T-helper 1 cell treated with Interleukin-12 subunit alpha and Interleukin-12 subunit beta and Interleukin-4 antibody, amounts not matched to agents 30 μg/mL and 1 μg/mL, for 36 hours (primary cell): ENCODE results near the gene IFIT1B.
"Not testable (repeated sequence)": the region's sequence is repeated elsewhere in the genome, so short reads cannot be mapped to it uniquely, and the experiment has no call there.

Source experiments
- H3K27ac Mint-ChIP-seq: one replicate; pipeline ENCODE4 v1.8.0; 2021; ENCODE audit warnings: mild to moderate bottlenecking, mixed read lengths
- H3K27me3 Mint-ChIP-seq: one replicate; pipeline ENCODE4 v1.8.0; 2021; ENCODE audit warnings: low read depth, mixed read lengths
- H3K36me3 Mint-ChIP-seq: one replicate; pipeline ENCODE4 v1.8.0; 2021; ENCODE audit warnings: low read depth, mixed read lengths
- H3K4me1 Mint-ChIP-seq: one replicate; pipeline ENCODE4 v1.8.0; 2021; ENCODE audit warnings: low read depth, mixed read lengths
- H3K4me3 Mint-ChIP-seq: one replicate; pipeline ENCODE4 v1.8.0; 2021; ENCODE audit warnings: mild to moderate bottlenecking, moderate library complexity, mixed read lengths
- H3K9me3 Mint-ChIP-seq: one replicate; pipeline ENCODE4 v1.8.0; 2021; ENCODE audit warnings: mixed read lengths

Gene IFIT1B

DNA sequence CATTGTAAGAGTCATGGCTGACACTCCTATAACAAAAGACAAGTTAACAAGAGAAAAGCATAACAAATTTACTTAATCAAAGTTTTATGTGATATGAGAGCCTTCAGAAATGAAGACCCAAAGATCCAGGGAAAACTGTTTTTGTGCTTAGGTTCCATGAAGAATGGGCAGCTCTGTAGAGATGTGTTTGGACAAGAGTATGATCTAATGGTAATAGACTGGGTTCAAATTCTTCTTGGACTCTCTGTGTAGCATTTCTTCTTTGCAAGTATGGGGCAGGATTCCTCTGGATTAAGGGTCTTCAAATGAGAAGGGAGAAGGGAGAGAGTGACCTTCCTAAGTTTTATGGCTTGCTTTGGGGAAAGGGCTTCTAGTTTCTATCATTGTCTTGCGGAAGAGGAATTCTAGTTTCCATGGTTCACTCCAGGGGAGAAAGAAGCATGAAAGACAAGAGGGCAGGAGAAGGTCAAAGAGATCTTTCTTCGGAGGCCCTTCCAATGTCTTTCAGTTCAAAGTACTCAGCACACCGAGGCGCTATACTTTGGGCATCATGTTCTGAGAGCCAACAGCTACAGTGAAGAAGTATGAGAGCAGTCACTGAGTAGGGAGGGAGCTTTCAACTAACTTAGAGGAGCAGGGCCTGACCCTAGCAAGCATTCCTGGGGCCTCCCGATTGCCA lies 34.6 kb upstream of the IFIT1B start:
- H3K4me1 Mint-ChIP-seq: no peaks in the 10 kb centered on the region
- H3K27ac Mint-ChIP-seq: no peak overlapping the region
- peaks cover 24% of the 10 kb centered on the region for H3K36me3 Mint-ChIP-seq
- no peaks in the 10 kb centered on the region for H3K9me3 Mint-ChIP-seq
- H3K4me3 Mint-ChIP-seq: no peak overlapping the region
- H3K27me3 Mint-ChIP-seq: peaks cover 83% of the 10 kb centered on the region

DNA sequence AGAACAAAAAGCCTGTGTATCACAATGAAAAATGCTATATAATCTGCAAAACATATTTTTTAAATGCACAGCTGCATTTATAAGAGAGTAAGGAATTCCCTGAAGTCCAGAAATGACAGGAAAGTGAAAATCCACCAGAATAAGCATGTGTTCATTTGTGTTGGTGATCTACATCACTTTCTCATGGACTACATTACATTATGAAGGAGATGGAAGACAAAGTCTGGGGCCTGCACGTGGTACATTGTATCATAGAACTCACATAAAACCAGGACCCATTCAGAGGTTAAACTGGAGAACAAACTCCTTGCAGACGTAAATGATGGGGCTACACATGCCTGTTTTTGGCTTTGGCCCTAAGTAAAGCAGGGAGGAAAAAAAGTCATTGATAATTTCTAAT lies 33.7 kb upstream of the IFIT1B start:
- H3K9me3 Mint-ChIP-seq: no peaks in the 10 kb centered on the region
- peaks cover 15% of the 10 kb centered on the region for H3K36me3 Mint-ChIP-seq
- no peaks in the 10 kb centered on the region for H3K4me1 Mint-ChIP-seq
- peaks cover 85% of the 10 kb centered on the region for H3K27me3 Mint-ChIP-seq
- no peak overlapping the region for H3K27ac Mint-ChIP-seq
- no peak overlapping the region for H3K4me3 Mint-ChIP-seq

DNA sequence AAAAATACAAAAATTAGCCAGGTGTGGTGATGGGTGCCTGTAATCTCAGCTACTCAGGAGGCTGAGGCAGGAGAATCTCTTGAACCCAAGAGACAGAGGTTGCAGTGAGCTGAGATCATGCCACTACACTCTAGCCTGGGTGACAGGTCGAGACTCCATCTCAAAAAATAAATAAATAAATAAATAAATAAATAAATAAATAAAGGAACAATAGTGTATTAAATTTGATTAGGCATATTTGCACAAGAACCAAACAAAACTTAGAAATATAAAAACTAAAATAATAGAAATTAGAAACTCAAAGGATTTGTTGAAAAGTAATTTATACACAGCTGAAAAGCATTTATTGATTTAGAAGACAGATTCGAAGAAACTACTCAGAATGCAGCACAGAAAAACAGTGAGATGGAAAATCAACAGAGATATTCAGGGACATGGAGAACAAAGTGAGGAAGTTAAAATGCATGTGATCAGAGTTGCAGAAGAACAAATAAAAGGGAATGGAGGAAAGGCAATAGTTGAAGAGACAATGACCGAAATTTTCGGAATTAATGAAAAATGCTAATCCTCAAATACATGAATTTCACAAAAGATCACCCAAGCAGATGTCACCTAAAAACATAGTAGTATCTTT lies 32.4 kb upstream of the IFIT1B start:
- Mint-ChIP-seq H3K9me3 (no peaks in the 10 kb centered on the region), H3K4me3 (no peak overlapping the region), H3K27me3 (peaks cover 86% of the 10 kb centered on the region), H3K4me1 (peaks cover under 1% of the 10 kb centered on the region), H3K27ac (no peak overlapping the region), H3K36me3 (peaks cover 4% of the 10 kb centered on the region)

DNA sequence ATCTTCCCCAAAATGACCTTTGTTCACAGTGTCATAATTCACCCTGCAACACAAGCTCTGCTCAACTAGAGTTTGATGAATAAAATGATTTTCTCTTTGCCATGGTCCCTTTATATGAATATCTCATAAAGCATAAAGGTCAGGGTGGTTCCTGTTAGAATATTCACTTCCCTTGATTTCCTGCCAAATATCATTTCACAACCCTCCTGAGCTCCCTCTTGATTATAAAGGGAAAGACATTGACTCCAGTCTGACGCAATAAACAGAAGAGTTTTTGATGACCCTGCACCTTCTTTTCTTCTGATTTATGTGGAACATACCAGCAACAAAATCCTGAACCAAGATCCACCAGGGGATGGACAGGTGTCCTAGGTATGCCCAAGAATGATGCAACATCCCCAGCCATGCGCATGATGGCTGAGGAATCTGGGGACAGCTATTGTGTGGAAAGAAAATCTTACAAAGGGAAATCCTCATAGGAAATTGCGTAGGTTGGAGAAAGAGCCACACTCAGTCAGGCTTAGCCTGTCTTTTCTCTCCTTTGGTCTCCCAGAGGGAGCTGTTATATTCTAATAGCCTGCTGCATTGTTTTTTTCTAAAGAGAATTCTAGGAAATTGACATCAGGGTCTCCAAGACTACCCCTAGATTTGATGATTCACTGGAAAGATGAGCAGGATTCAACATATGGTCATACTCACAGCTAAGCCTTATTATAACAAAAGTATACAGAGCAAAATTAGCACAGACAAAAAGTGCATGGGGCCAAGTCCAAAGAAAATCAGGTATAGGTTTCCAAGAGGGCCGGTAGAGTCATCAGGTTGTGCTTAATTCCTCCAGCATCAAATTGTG lies 31.2 kb upstream of the IFIT1B start:
- Mint-ChIP-seq H3K27me3 (peaks cover 83% of the 10 kb centered on the region), H3K36me3 (peaks cover 4% of the 10 kb centered on the region), H3K4me3 (no peak overlapping the region), H3K4me1 (peaks cover 10% of the 10 kb centered on the region), H3K9me3 (no peaks in the 10 kb centered on the region), H3K27ac (no peak overlapping the region)

DNA sequence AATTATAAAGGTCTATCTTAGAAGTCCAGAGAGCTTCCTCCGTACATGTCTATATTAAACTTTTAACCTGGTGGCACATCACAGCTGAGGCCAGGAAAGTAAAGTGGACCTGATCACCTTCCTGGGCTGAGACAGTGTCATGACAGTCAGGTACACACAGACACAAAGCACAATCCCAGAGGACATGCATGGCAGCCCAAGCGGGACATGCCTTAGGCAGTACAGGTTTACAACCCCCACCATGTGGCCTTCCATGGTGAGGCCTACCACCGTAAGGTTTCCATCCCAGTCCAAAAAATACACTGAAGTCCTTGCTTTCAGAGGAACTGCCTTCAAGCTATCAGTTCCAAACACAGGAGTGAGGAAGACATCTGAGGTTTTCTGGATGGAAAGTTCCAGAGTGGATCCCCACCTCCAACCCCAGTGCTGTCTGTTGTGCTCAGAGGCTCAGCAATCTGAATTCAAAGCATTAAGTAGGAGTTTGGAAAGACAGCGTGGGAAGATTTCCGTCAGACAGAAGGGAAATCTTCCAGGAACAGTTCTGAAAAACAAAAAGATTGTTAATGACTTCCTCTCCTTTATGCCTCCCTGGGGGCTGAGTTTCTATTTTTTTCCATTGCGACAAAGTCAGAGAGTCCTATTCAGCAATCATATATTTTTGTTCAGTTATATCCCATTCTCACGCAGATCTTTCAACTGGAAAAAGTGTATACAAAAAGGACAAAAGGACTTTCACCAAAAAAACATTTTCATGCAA lies 30.0 kb upstream of the IFIT1B start:
- Mint-ChIP-seq H3K36me3 (peaks cover 2% of the 10 kb centered on the region), H3K27ac (no peak overlapping the region), H3K9me3 (no peaks in the 10 kb centered on the region), H3K4me3 (no peak overlapping the region), H3K4me1 (peaks cover 14% of the 10 kb centered on the region), H3K27me3 (peaks cover 81% of the 10 kb centered on the region)

DNA sequence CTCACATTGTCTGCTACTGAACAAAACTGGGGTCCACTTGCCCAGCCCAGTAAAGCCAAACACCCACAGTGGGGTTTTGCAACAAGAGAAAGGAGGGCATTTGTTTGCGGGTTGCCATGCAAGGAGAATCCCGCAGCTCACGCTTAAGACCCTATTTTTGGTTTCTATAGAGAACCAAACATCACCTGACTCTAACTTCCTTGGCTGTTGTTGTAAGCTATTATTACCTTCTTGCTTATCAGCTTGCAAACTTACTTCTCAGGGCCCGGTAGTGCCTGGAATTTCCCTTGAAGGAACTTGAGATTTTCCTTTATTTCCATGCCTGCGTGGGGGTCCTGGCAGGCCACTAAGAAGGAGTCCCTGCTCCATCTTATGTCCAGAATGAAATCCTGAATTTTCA lies 29.4 kb upstream of the IFIT1B start:
- Mint-ChIP-seq H3K36me3 (peaks cover 1% of the 10 kb centered on the region), H3K27ac (no peak overlapping the region), H3K27me3 (peaks cover 80% of the 10 kb centered on the region), H3K9me3 (no peaks in the 10 kb centered on the region), H3K4me3 (no peak overlapping the region), H3K4me1 (peaks cover 14% of the 10 kb centered on the region)

DNA sequence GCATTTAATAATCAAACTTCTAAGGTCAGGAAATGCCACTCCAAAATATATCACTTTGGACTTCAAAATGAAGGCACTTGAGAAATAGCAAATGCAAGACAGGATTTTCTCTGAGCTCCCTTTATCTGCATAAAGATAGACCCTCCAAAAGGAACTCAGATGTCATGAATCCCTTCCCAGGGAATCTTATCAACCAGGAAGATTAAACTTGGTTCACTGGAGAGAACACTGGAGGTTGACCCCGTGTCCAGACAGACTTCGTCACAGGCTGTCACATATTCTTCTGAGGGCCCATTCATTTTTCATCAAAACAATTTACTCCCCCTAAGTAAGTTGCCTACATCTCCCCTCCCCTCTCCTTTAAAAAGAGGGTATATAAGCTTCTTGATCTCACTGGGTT lies 28.9 kb upstream of the IFIT1B start:
- Mint-ChIP-seq H3K36me3 (no peaks in the 10 kb centered on the region), H3K4me1 (peaks cover 14% of the 10 kb centered on the region), H3K9me3 (no peaks in the 10 kb centered on the region), H3K4me3 (no peak overlapping the region), H3K27me3 (peaks cover 80% of the 10 kb centered on the region), H3K27ac (no peak overlapping the region)

DNA sequence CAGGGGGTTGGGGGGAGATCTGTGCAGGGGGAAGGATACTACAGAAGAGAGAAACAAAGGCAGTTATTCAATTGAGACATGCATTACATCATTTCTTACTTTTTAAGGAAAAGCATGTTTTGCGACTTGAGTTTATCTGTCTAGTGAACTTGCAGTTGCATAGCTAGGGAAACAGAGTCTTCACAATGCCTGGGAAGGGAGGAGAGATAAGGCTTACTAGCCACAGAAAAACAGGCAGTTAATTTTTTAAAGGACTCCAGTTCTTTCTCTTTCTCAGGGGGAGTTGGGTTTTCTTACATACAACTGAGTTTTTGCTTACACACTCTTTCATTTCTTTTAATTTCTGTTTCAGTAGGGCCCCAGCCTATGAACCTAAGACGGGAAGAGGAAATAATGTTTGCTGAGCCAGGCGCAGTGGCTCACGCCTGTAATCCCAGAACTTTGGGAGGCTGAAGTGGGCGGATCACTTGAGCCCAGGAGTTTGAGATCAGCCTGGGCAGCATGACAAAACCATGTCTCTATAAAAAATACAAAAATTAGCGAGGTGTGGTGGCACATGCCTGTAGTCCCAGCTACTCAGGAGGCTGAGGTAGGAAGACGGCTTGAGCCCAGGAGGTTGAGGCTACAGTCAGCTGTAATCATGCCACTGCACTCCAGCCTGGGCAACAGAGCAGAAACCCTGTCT lies 27.1 kb upstream of the IFIT1B start:
- not testable (repeated sequence) for H3K9me3 Mint-ChIP-seq, H3K4me3 Mint-ChIP-seq, H3K27ac Mint-ChIP-seq, H3K36me3 Mint-ChIP-seq
- Mint-ChIP-seq H3K27me3 (peaks cover 79% of the 10 kb centered on the region), H3K4me1 (peaks cover 14% of the 10 kb centered on the region)

DNA sequence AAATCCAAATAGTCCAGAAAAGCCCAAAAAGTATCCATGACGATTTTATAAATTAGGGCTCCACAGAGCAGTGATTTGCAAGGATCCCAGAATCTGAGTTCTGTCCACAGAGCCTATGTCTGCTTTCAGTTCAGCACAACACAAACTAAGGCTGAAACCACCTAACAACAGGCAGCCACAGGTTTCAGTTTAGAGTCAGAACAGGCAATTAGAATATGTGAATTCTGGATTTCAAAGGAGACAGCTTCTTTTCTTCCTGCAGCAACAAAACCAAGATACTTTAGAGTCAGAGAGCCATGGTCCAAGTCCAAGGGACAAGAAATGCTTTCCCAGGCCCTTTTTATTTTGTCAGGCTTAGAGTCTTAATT lies 26.5 kb upstream of the IFIT1B start:
- Mint-ChIP-seq H3K9me3 (no peaks in the 10 kb centered on the region), H3K4me1 (peaks cover 14% of the 10 kb centered on the region), H3K27ac (no peak overlapping the region), H3K4me3 (no peak overlapping the region), H3K27me3 (peaks cover 80% of the 10 kb centered on the region), H3K36me3 (no peaks in the 10 kb centered on the region)

DNA sequence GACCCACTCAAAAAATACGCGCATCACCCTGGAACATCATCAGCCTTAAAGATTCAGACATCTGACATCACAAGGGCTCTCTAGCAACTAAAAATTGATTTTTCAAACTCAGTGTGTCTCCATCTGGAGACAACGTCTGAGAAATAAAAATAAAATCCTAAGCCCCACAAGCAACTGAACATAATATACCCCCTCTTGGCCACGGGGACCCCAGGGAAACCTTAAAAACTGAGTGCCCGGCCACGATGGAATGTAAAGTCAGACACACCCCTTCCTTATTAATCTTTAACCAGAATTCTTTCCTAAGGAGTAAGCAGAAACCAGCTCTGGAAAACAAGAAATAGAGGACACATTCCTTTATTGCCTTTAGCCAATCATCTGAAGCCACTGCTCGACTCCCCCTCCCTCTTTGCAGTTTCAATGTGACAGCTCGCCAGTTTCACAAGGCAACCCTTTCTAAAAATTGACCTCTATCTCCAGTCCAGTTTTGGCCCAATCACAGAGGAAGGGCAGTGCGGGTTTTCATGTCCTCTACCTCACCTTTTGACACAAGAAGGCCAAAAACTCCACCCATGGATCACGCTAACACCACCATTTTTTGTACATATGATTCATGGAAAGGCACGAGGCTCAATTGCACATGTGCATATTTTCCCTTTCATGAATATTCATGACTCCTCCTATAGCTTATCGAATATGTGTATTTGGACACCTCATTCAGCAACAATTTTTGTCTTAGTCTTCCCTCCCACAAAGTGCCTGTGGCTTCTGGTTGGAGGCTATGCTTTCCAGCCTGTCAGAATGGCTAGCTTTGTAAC lies 25.9 kb upstream of the IFIT1B start:
- H3K9me3 Mint-ChIP-seq: no peaks in the 10 kb centered on the region
- no peak overlapping the region for H3K4me3 Mint-ChIP-seq
- no peak overlapping the region for H3K27ac Mint-ChIP-seq
- no peaks in the 10 kb centered on the region for H3K36me3 Mint-ChIP-seq
- H3K27me3 Mint-ChIP-seq: peaks cover 74% of the 10 kb centered on the region
- H3K4me1 Mint-ChIP-seq: peaks cover 14% of the 10 kb centered on the region

DNA sequence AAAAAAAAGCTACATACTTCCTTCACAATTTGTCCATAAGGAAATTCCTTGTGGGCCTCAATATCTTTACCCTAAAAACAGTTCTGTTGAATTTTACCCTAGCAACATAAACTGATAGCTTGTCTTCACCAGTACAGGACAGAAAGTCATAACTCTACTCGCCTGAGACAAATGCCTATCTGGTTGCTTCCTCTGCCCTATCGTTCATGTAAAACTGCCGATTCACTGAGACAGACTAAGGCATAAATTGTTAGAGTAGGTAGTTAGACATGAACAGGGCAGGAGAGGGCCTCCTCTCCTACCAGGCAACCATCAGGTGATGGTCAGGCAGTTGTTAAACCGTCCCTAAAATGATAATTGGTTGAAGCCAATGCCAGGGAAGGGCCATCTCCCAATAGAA lies 25.1 kb upstream of the IFIT1B start:
- H3K9me3 Mint-ChIP-seq: no peaks in the 10 kb centered on the region
- H3K27ac Mint-ChIP-seq: no peak overlapping the region
- H3K27me3 Mint-ChIP-seq: peaks cover 72% of the 10 kb centered on the region
- no peaks in the 10 kb centered on the region for H3K36me3 Mint-ChIP-seq
- no peak overlapping the region for H3K4me3 Mint-ChIP-seq
- peaks cover 14% of the 10 kb centered on the region for H3K4me1 Mint-ChIP-seq

DNA sequence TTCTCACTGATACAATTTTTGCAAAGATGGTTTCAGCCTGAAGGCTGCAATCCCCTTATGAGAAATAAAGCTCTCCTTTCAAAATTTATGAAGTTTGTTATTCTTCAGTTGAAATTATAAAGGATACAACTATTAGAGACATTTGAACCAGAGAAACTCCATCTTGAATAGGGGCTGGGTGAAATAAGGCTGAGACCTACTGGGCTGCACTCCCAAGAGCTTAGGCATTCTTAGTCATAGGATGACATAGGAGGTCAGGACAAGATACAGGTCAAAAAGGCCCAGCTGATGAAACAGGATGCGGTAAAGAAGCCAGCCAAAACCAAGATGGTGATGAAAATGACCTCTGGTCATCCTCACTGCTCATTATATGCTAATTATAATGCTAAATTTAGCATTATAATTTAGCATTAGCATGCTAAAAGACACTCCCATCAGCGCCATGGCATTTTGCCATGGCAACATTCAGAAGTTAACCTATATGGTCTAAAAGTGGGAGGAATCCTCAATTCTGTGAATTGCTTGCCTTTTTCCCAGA lies 22.4 kb upstream of the IFIT1B start:
- Mint-ChIP-seq H3K36me3 (no peaks in the 10 kb centered on the region), H3K27ac (no peak overlapping the region), H3K27me3 (peaks cover 66% of the 10 kb centered on the region), H3K4me3 (no peak overlapping the region), H3K4me1 (peaks cover 13% of the 10 kb centered on the region), H3K9me3 (no peaks in the 10 kb centered on the region)

DNA sequence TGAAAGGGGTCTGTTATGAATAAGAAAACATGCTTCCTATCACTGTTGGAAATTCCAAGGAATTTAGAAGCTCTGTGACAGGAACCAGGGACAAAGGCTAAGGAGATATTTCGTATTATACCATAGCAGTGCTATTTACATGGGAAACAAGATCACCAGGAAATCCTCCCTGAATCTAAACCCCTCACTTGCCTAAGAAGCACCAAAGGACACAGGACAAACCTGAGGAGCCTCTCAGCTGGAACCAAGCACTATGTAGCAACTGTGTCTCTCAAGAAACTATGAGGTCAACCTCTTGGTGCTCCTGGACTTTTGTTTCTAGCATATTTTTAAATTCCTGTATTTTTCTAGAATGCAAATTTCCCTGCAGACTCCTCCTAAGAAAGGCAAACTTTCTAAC lies 20.8 kb upstream of the IFIT1B start:
- Mint-ChIP-seq H3K4me3 (no peak overlapping the region), H3K27me3 (peaks cover 63% of the 10 kb centered on the region), H3K4me1 (peaks cover 3% of the 10 kb centered on the region), H3K27ac (no peak overlapping the region), H3K9me3 (no peaks in the 10 kb centered on the region), H3K36me3 (no peaks in the 10 kb centered on the region)
